GM12873 (cell line): ENCODE data around the gene C12orf42.

ENCODE experiments used
- CTCF ChIP-seq: IDR thresholded peaks from 2 replicates; pipeline ENCODE4 v1.5.1; 2012; ENCODE audit warnings: low read depth, mild to moderate bottlenecking, moderate library complexity, low read length, control low read depth; ENCODE audit not compliant: insufficient read depth; ENCODE audit errors: missing control alignments

Gene C12orf42

DNA sequence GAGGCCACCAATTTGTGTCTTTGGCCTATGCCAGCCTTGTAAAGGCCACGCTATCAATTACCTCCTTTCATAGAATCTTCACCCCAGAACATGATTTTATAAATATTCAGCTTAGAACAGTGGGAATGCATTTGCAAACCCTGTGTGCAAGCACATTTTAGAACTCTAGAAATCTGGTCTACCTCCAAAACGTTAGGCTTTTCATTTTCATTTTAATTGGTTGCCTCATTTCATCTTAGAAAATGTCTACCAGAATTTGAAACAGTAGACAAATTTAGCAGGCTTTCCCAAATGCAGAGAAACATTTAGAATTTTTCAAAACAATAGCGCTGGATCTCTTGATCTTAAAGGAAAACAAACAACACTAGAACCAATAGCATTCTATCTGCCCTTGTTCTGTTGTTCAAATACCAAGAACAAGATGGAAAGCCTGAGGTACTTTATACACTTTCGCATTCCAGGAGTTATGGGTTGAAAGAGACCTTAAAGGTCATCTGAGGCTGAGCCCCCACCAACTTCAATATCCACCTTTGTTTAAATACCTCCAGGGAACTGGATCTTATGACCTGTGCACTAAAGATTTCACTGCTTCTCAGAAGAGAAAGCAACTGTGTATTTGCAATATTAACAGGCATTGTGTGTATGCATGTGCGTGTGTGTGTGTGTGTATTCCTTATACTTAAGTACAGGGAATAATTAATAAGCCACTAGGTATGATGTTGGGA is 185.1 kb downstream of the C12orf42 start:
- TF ChIP-seq CTCF: no peak

DNA sequence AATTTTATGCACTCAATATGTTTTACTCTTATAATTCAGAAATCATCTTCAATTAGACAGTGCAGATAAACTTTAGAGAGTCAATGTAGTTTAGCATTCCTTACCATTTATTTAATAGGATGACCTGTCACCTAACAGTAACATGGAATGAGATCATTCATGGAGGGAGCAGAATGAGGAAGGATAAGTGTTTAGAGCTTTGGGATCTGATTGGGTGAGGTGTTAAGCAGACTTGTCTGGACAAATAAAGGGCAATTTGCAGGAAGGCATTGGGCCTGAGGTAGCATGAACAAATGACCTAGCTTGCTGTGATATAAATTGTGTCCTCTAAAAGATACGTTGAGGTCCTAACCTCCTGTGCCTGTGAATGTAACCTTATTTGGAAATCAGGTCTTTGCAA is 187.4 kb downstream of the C12orf42 start:
- no peak for TF ChIP-seq CTCF

- TF ChIP-seq CTCF: no peak
Measured at GRCh38 chr12:103303484-103303883, 192.3 kb downstream of the C12orf42 start.

DNA sequence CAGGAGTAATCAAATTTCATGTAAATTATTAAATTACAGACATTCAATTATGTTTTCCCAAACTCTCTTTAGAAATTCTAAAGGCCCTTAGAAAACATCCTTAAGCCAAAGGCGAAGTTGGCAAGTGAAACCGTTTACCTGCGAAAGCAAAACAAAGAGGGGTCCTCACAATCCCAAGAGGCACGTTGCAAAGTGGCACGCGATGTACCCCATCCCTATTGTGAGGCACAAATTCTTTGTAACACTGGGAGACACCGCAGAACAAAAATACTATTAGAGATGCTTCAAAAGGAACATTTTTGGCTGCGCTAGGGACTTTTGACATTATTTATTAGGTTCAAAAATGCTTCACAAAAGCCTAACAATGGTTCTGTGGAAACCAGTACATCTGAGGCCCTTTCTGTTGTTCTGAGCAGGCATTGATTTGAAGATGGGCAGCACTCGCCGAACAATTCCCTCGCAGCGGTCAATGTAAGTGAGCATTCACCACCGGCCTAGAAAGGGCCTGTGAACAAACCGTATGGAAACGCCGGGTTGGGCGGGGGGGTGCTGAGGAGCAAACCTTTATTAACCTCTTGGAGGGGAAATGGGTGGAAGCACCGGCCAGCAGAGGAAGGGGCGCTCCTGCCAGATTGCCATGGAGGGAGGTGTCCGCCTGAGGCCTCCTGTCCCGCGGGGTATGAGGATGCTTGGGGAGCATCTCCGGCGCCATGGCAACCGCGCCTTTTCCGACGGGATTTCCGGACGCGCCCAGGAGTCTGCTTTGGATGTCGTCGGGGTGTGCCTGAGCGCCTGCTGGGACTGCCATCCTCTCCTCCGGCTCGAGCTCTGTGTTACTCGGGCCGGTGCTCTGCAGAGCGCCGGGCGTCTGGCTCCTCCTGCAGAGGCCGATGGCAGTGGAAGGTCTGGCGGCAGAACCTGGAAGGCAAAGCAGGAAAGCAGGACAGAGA is 193.9 kb downstream of the C12orf42 start:
- TF ChIP-seq CTCF: no peak

GRCh38 chr12:103288016-103288415 is 207.8 kb downstream of the C12orf42 start:
- no peak for TF ChIP-seq CTCF

GRCh38 chr12:103282124-103282523 is 213.6 kb downstream of the C12orf42 start:
- no peak for TF ChIP-seq CTCF

- no peak for TF ChIP-seq CTCF
Measured at GRCh38 chr12:103279444-103279843, 216.3 kb downstream of the C12orf42 start.
